HUES48 (cell line): ENCODE measurements around the gene SLC1A3.

Experiments
- H3K27ac ChIP-seq: one replicate; pipeline ENCODE4 v1.7.0; 2013; ENCODE audit warnings: low read depth, low read length, inconsistent platforms
- H3K27me3 ChIP-seq: 2 replicates; pipeline ENCODE4 v1.6.1; 2013; ENCODE audit warnings: mild to moderate bottlenecking, low read length; ENCODE audit not compliant: control insufficient read depth, insufficient read depth
- H3K36me3 ChIP-seq: 2 replicates; pipeline ENCODE4 v1.6.1; 2013; ENCODE audit warnings: low read length; ENCODE audit not compliant: control insufficient read depth, insufficient read depth
- H3K4me1 ChIP-seq: 2 replicates; pipeline ENCODE4 v1.6.1; 2013; ENCODE audit warnings: mild to moderate bottlenecking, low read length; ENCODE audit not compliant: control insufficient read depth, insufficient read depth
- H3K4me3 ChIP-seq: 2 replicates; pipeline ENCODE4 v1.5.1; 2013; ENCODE audit warnings: mild to moderate bottlenecking, low read depth, low read length
- H3K9ac ChIP-seq: 2 replicates; pipeline ENCODE4 v1.6.1; 2013; ENCODE audit warnings: mild to moderate bottlenecking, low read depth, low read length, moderate library complexity
- H3K9me3 ChIP-seq: 2 replicates; pipeline ENCODE4 v1.6.1; 2013; ENCODE audit warnings: low read length; ENCODE audit not compliant: control insufficient read depth, insufficient read depth

The SLC1A3 gene

GRCh38 chr5:36704131-36704530 is 97.7 kb downstream of the SLC1A3 start:
- H3K9me3 ChIP-seq = peaks cover 3% of the 10 kb centered on the region; the same call in 1 of the 2 replicates
- H3K27ac ChIP-seq = no peak overlapping the region
- H3K4me1 ChIP-seq = no peaks in the 10 kb centered on the region
- H3K36me3 ChIP-seq = no peaks in the 10 kb centered on the region
- H3K9ac ChIP-seq = no peak overlapping the region
- H3K4me3 ChIP-seq = no peak overlapping the region
- H3K27me3 ChIP-seq = no peaks in the 10 kb centered on the region

DNA sequence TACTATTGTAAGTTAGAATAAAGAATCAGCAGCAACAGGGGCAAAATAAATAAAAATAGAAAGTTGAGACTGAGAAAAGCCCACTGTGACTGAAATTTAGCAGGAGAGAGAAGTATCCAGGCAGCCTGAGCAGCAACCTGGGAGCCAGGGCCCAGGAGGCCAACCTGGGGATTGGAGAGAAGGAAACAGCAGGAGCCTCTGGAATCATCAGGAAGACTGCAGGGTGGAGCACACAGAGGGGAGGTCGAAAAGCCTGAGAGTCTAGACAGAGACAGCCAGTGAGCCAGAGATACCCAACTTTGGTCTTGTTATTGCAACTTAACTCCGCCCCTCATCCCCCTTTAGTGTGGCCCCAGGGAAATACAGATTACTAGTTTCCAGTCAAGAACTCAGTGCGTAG is 98.6 kb downstream of the SLC1A3 start:
- Histone ChIP-seq H3K4me1 (no peaks in the 10 kb centered on the region), H3K27me3 (no peaks in the 10 kb centered on the region), H3K36me3 (no peaks in the 10 kb centered on the region), H3K27ac (no peak overlapping the region), H3K9me3 (peaks cover 3% of the 10 kb centered on the region; the same call in 1 of the 2 replicates), H3K4me3 (no peak overlapping the region), H3K9ac (no peak overlapping the region)

DNA sequence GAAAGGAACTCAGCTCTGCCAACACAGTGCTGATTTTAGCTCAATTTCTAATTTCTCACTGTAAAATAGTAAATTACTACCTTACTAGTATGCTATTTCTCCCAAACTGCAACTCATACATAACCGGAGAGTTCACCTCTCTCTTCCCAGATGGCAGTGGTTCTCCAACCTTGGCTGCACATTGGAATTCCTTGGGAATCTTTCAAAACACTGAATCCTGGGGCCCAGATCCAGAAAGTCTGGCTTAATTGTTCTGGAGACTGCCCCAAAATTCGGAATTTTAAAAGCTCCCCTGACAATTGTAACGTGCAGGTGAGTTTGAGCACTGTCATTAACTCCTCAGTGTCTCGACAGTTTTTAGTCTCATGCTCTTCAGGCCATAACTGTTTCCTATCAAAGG is 100.3 kb downstream of the SLC1A3 start:
- Histone ChIP-seq H3K9me3 (peaks cover 3% of the 10 kb centered on the region; the same call in 1 of the 2 replicates), H3K36me3 (no peaks in the 10 kb centered on the region), H3K27ac (no peak overlapping the region), H3K9ac (no peak overlapping the region), H3K4me3 (no peak overlapping the region), H3K27me3 (no peaks in the 10 kb centered on the region), H3K4me1 (no peaks in the 10 kb centered on the region)

DNA sequence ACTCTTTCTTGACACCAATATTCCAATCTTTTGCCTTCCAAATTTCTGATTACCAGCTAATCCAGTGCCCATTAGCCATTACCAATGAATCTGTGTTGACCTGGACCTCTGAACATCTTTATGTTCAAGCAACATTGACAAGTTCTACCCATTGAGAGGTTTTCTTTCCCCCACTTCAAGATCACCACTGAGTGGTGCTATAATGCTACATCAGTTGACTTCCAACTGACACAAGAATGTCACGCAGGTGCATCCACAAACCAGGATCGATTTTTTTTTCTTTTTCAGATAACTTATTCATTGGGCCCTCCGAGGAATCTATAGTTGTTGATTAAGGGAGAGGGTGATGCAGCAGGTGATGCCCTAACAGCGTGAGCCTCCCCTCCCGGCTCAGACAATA is 102.6 kb downstream of the SLC1A3 start:
- no peaks in the 10 kb centered on the region for H3K4me1 ChIP-seq
- H3K4me3 ChIP-seq = no peak overlapping the region
- H3K27ac ChIP-seq = no peak overlapping the region
- peaks cover 3% of the 10 kb centered on the region; the same call in 1 of the 2 replicates for H3K9me3 ChIP-seq
- H3K9ac ChIP-seq = no peak overlapping the region
- no peaks in the 10 kb centered on the region for H3K36me3 ChIP-seq
- H3K27me3 ChIP-seq = no peaks in the 10 kb centered on the region

DNA sequence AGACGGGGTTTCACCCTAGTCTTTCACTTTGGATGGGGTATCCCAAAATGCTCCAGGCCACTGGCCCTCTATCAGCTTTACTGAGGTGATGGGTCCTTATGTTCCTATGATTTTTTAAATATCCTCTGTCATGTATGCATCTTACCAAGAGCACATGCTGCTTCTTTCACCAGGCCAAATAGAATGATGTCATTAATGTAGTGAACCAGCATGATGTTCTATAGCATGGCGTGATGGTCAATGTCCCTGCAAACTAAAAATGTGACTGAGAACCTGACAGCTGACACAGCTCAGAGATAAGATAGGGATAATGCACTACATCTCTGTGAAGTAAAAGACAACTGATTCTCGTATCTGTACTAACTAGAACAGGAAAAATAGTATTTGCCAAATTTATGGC is 103.6 kb downstream of the SLC1A3 start:
- Histone ChIP-seq H3K9ac (no peak overlapping the region), H3K4me1 (no peaks in the 10 kb centered on the region), H3K27ac (no peak overlapping the region), H3K4me3 (no peak overlapping the region), H3K9me3 (peaks cover 3% of the 10 kb centered on the region; the same call in 1 of the 2 replicates), H3K36me3 (no peaks in the 10 kb centered on the region), H3K27me3 (no peaks in the 10 kb centered on the region)

DNA sequence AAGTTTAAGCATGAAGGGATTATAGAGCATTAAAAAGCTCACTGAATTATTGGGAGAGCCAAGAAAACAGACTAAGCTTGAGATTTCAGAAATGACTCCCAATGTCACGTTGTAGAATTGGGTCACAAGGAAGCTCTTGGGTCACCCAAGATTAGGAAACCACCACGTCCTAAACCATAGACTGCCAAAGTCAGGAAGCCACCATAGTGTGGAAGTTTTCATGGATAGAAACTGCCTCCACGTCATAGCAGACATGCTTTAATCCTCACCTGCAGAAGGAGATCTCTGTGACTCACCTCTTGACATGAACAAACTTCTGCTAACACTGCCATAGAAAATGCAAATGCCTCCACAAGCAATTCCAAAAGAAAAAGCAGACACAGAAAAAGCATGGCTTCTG is 106.3 kb downstream of the SLC1A3 start:
- Histone ChIP-seq H3K36me3 (no peaks in the 10 kb centered on the region), H3K4me3 (no peak overlapping the region), H3K9ac (no peak overlapping the region), H3K27ac (no peak overlapping the region), H3K27me3 (no peaks in the 10 kb centered on the region), H3K9me3 (no peaks in the 10 kb centered on the region), H3K4me1 (no peaks in the 10 kb centered on the region)

GRCh38 chr5:36713541-36713940 is 107.1 kb downstream of the SLC1A3 start:
- H3K4me3 ChIP-seq = no peak overlapping the region
- no peaks in the 10 kb centered on the region for H3K36me3 ChIP-seq
- no peaks in the 10 kb centered on the region for H3K27me3 ChIP-seq
- H3K9me3 ChIP-seq = no peaks in the 10 kb centered on the region
- no peaks in the 10 kb centered on the region for H3K4me1 ChIP-seq
- no peak overlapping the region for H3K9ac ChIP-seq
- H3K27ac ChIP-seq = no peak overlapping the region

- no peak overlapping the region for H3K27ac ChIP-seq
- no peak overlapping the region for H3K4me3 ChIP-seq
- no peaks in the 10 kb centered on the region for H3K27me3 ChIP-seq
- no peaks in the 10 kb centered on the region for H3K4me1 ChIP-seq
- no peaks in the 10 kb centered on the region for H3K9me3 ChIP-seq
- no peaks in the 10 kb centered on the region for H3K36me3 ChIP-seq
- H3K9ac ChIP-seq = no peak overlapping the region
Measured at GRCh38 chr5:36717131-36717695, 110.8 kb downstream of the SLC1A3 start.

GRCh38 chr5:36719282-36719681 is 112.9 kb downstream of the SLC1A3 start:
- Histone ChIP-seq H3K36me3 (no peaks in the 10 kb centered on the region), H3K9me3 (no peaks in the 10 kb centered on the region), H3K27ac (no peak overlapping the region), H3K4me3 (no peak overlapping the region), H3K4me1 (no peaks in the 10 kb centered on the region), H3K27me3 (no peaks in the 10 kb centered on the region), H3K9ac (no peak overlapping the region)

DNA sequence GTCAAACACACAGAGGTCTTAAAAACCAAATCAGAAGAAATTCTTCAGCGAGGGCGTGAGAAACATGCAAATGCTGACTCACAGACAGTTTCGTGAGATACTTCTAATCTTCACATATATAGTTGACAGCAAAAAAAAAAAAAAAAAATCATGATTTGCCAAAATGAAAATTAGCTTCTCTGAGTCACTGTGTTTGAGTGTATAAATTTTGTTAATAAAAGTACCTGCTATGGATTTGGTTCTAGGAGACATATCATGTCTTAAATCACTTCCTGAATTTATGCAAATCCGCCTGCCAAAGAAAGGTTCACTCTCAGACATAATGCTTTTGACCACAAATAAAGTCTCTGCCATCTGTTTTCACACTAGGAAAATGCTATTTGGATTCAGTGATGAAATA is 114.3 kb downstream of the SLC1A3 start:
- H3K36me3 ChIP-seq = no peaks in the 10 kb centered on the region
- no peaks in the 10 kb centered on the region for H3K27me3 ChIP-seq
- H3K27ac ChIP-seq = no peak overlapping the region
- H3K9me3 ChIP-seq = no peaks in the 10 kb centered on the region
- no peak overlapping the region for H3K9ac ChIP-seq
- no peaks in the 10 kb centered on the region for H3K4me1 ChIP-seq
- no peak overlapping the region for H3K4me3 ChIP-seq

GRCh38 chr5:36721664-36722235 is 115.3 kb downstream of the SLC1A3 start:
- Histone ChIP-seq H3K36me3 (no peaks in the 10 kb centered on the region), H3K4me1 (no peaks in the 10 kb centered on the region), H3K27ac (no peak overlapping the region), H3K4me3 (no peak overlapping the region), H3K27me3 (no peaks in the 10 kb centered on the region), H3K9ac (no peak overlapping the region), H3K9me3 (no peaks in the 10 kb centered on the region)
